PC-9 (cell line): ENCODE measurements around the gene C5. TPM values are rescaled to one million over a fixed set of nuclear protein-coding genes. Genes with fewer than 3 reads are reported as not detected.

Source experiments
- BruUV-seq: library from RNA; stranded (reverse); fragments of 400-500 nt; replicated peaks from 2 replicates; lab custom pipeline; 2021; lab: Mats Ljungman, UMichigan
- CTCF ChIA-PET: fragments of 300-600 bp; sonication (Branson Sonifier 250); formaldehyde crosslinking; loops from one replicate; lab custom pipeline; 2022; ENCODE audit warnings: antibody characterized with exemption; lab: Charles Lee
- POLR2A ChIA-PET: fragments of 300-600 bp; sonication (Branson Sonifier 250); formaldehyde crosslinking; loops from one replicate; lab custom pipeline; 2022; ENCODE audit warnings: antibody characterized with exemption; ENCODE audit not compliant: unreplicated experiment; lab: Charles Lee
- DNase-seq, 2 experiments: peaks; one replicate each; pipeline versions ENCODE4 v3.0.0 to v3.0.0-alpha.2; 2015 to 2022; ENCODE audit warnings: mixed read lengths in 1 of 2
- H2AFZ ChIP-seq: fragments of 200-600 bp; sonication (generic); 2 replicates; pipeline ENCODE4 v1.8.1; 2017; ENCODE audit warnings: antibody characterized with exemption
- H3F3A ChIP-seq: fragments of 200-600 bp; sonication (generic); 2 replicates; pipeline ENCODE4 v1.8.1; 2017; ENCODE audit warnings: antibody characterized with exemption, mild to moderate bottlenecking, low read depth; ENCODE audit not compliant: insufficient read depth
- H3K27ac ChIP-seq: fragments of 200-600 bp; sonication (generic); 2 replicates; pipeline ENCODE4 v1.6.1; 2016; ENCODE audit warnings: mixed run types
- H3K27me3 ChIP-seq: fragments of 200-600 bp; sonication (generic); 2 replicates; pipeline ENCODE4 v1.6.1; 2016; ENCODE audit warnings: low read depth, mixed run types; ENCODE audit not compliant: insufficient read depth
- H3K36me3 ChIP-seq: fragments of 200-600 bp; sonication (generic); 2 replicates; pipeline ENCODE4 v1.6.1; 2016; ENCODE audit warnings: low read depth, mixed run types
- H3K4me1 ChIP-seq: fragments of 200-600 bp; sonication (generic); replicated peaks from 2 replicates; pipeline ENCODE4 v1.6.1; 2016; ENCODE audit warnings: mixed run types; ENCODE audit not compliant: insufficient read depth
- H3K4me2 ChIP-seq: fragments of 200-600 bp; sonication (generic); 2 replicates; pipeline ENCODE4 v1.6.1; 2017; ENCODE audit warnings: mixed run types
- H3K4me3 ChIP-seq: fragments of 200-600 bp; sonication (generic); 2 replicates; pipeline ENCODE4 v1.6.1; 2016; ENCODE audit warnings: mixed run types
- H3K79me2 ChIP-seq: fragments of 200-600 bp; sonication (generic); 2 replicates; pipeline ENCODE4 v1.6.1; 2017; ENCODE audit warnings: low read depth, mixed run types
- H3K9me2 ChIP-seq: fragments of 200-600 bp; sonication (generic); 2 replicates; pipeline ENCODE4 v1.8.1; 2017; ENCODE audit warnings: mild to moderate bottlenecking; ENCODE audit not compliant: insufficient read depth
- H3K9me3 ChIP-seq: fragments of 200-600 bp; sonication (generic); 2 replicates; pipeline ENCODE4 v1.8.1; 2016; ENCODE audit warnings: low read depth; ENCODE audit not compliant: insufficient read depth
- H4K20me1 ChIP-seq: fragments of 200-600 bp; sonication (generic); 2 replicates; pipeline ENCODE4 v1.8.1; 2017; ENCODE audit not compliant: insufficient read depth
- EZH2 ChIP-seq: fragments of 200-600 bp; sonication (generic); IDR thresholded peaks from 2 replicates; pipeline ENCODE4 v1.8.0; 2017; ENCODE audit warnings: antibody characterized with exemption, low read depth
- intact Hi-C: fragments of 100-400 bp; cut with micrococcal nuclease; formaldehyde crosslinking; loops from one replicate; pipeline ENCODE4 v1.10.0; 2022; ENCODE audit not compliant: unreplicated experiment
- total RNA-seq: library from RNA; stranded (reverse); gene quantifications from 2 replicates; pipeline ENCODE4 v1.2.3, GENCODE V29; 2021
- TF ChIP-seq, protein P1 (sequence below): fragments of 200-600 bp; sonication (generic); conservative IDR thresholded peaks from 2 replicates; pipeline ENCODE4 v1.6.1; 2017; ENCODE audit warnings: mixed run types, antibody characterized with exemption, mild to moderate bottlenecking, moderate library complexity

C5 gene
- total RNA-seq, 1 experiment from 2014 or later = 11.5 TPM

- H3K27me3 ChIP-seq = no peaks in the 10 kb centered on the region
- CTCF ChIA-PET = no interaction called here
- TF ChIP-seq, protein P1, sequence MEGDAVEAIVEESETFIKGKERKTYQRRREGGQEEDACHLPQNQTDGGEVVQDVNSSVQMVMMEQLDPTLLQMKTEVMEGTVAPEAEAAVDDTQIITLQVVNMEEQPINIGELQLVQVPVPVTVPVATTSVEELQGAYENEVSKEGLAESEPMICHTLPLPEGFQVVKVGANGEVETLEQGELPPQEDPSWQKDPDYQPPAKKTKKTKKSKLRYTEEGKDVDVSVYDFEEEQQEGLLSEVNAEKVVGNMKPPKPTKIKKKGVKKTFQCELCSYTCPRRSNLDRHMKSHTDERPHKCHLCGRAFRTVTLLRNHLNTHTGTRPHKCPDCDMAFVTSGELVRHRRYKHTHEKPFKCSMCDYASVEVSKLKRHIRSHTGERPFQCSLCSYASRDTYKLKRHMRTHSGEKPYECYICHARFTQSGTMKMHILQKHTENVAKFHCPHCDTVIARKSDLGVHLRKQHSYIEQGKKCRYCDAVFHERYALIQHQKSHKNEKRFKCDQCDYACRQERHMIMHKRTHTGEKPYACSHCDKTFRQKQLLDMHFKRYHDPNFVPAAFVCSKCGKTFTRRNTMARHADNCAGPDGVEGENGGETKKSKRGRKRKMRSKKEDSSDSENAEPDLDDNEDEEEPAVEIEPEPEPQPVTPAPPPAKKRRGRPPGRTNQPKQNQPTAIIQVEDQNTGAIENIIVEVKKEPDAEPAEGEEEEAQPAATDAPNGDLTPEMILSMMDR = no peak
- no peak for TF ChIP-seq EZH2
These were observed 137.0 kb downstream of the C5 start for GRCh38 chr9:120912958-120913646.

DNA sequence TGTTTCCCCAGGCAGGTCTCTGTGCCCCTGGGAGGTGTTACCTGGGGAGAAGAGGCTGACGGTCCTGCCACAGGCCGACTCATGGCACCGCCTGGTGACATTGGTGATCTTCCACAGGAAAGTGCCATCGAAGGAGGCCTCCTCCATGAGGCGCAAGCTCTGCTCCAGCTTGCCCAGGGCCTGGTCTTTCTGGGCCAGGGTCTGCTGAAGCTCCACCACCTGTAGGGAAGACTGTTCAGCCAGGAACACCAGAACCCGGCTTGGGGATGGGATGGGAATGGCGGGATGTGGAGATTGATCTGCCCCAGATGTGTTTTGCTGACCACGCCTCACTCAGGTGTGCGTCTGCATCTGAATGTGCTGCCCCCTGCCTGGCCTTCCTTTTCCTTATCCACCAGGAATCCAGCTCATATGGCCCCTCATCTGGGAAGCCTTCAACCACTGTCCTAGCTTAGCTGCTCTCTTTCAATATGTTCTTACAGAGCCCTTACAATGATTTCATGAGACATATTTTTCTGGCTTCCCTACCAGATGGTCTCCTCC lies 138.7 kb downstream of the C5 start:
- ChIA-PET CTCF (no interaction called here), POLR2A (no interaction called here)
- TF ChIP-seq EZH2 = no peak
- TF ChIP-seq, protein P1 = no peak
- Histone ChIP-seq H3K4me1 (peaks cover 7% of the 10 kb centered on the region), H3K36me3 (no peaks in the 10 kb centered on the region), H3K27ac (no peak overlapping the region), H3F3A (no peaks in the 10 kb centered on the region), H3K4me2 (no peak overlapping the region), H3K9me2 (no peaks in the 10 kb centered on the region), H3K9me3 (no peaks in the 10 kb centered on the region), H3K79me2 (no peaks in the 10 kb centered on the region), H4K20me1 (no peaks in the 10 kb centered on the region), H3K27me3 (no peaks in the 10 kb centered on the region), H3K4me3 (no peak overlapping the region), H2AFZ (no peak overlapping the region)
- intact Hi-C loops = no loop called here
- BruUV-seq = no TSS peak
- DNase-seq = no peak

More at GRCh38 chr9:120912958-120913646, 137.0 kb downstream of the C5 start:
- Histone ChIP-seq H3K4me1 (peaks cover 7% of the 10 kb centered on the region), H3K9me2 (no peaks in the 10 kb centered on the region), H3K9me3 (no peaks in the 10 kb centered on the region), H3F3A (no peaks in the 10 kb centered on the region), H3K79me2 (no peaks in the 10 kb centered on the region), H3K36me3 (no peaks in the 10 kb centered on the region), H3K4me3 (no peak overlapping the region), H3K4me2 (no peak overlapping the region), H4K20me1 (no peaks in the 10 kb centered on the region), H2AFZ (no peak overlapping the region), H3K27ac (no peak overlapping the region)
- intact Hi-C loops = no loop called here
- no TSS peak for BruUV-seq
- DNase-seq = no peak
- POLR2A ChIA-PET = no interaction called here

- no peaks in the 10 kb centered on the region for H3K9me3 ChIP-seq
- H3K36me3 ChIP-seq = no peaks in the 10 kb centered on the region
- H3K27ac ChIP-seq = no peak overlapping the region
- no peaks in the 10 kb centered on the region for H3K9me2 ChIP-seq
- no peak overlapping the region for H2AFZ ChIP-seq
- H4K20me1 ChIP-seq = no peaks in the 10 kb centered on the region
- no peaks in the 10 kb centered on the region for H3F3A ChIP-seq
- H3K4me3 ChIP-seq = no peak overlapping the region
- no peaks in the 10 kb centered on the region for H3K79me2 ChIP-seq
- H3K4me2 ChIP-seq = no peak overlapping the region
- intact Hi-C loops = no loop called here
- H3K27me3 ChIP-seq = no peaks in the 10 kb centered on the region
- CTCF ChIA-PET = no interaction called here
- BruUV-seq = no TSS peak
- peaks cover 7% of the 10 kb centered on the region for H3K4me1 ChIP-seq
- no peak for TF ChIP-seq EZH2
- TF ChIP-seq, protein P1 = no peak
- no peak for DNase-seq
- POLR2A ChIA-PET = no interaction called here
These were observed 139.4 kb downstream of the C5 start for GRCh38 chr9:120910643-120911042.
